ENCODE measurements around the gene UMODL1.

The UMODL1 gene

DNA sequence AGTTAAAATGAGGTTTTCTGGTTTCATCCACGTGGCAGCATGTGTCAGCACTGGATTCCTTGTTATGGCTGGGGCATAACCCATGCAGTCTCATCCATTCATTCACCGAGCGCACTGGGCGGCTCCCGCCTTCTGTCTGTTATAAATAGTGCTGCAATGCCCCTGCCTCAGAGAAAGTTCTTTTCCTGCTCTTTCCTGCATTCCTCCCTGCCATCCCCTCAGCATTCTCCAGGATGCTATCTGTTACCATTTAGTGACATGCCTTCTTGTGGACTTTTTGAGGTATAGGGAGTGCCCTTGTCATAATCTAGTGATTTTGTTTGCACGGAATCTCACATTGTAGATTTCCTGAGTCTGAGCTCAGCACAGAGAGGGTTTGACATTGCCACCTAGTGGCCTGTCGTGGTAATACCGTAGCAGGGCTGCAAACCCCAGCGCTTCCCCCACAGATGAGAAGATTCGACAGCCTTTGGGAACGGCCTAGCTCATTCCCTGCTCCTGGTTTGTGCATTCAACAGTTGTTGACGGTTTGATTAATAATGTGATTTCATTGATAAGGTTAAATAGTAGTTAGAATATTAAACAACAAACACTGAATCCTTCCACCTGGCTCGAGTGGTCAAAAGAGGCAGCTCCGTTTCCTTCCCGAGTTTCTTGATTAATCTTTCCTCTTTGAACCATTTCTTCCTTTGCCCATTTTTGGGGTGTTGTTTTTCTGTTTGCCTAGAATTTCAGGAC, 46.3 kb downstream of the UMODL1 start:
- DNase-seq (ENCODE audit: low read depth in 2 of 2), result peak; percentile 76 to 85
- no peak overlapping the region for H3K4me3 ChIP-seq (replicated peaks in 1 of 2; ENCODE audit: low read depth in 2 of 2, low read length in 2 of 2)
- TF ChIP-seq, protein P1, sequence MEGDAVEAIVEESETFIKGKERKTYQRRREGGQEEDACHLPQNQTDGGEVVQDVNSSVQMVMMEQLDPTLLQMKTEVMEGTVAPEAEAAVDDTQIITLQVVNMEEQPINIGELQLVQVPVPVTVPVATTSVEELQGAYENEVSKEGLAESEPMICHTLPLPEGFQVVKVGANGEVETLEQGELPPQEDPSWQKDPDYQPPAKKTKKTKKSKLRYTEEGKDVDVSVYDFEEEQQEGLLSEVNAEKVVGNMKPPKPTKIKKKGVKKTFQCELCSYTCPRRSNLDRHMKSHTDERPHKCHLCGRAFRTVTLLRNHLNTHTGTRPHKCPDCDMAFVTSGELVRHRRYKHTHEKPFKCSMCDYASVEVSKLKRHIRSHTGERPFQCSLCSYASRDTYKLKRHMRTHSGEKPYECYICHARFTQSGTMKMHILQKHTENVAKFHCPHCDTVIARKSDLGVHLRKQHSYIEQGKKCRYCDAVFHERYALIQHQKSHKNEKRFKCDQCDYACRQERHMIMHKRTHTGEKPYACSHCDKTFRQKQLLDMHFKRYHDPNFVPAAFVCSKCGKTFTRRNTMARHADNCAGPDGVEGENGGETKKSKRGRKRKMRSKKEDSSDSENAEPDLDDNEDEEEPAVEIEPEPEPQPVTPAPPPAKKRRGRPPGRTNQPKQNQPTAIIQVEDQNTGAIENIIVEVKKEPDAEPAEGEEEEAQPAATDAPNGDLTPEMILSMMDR (IDR thresholded peaks at IDR 0.05; ENCODE audit: low read depth, low read length), result peak; percentile 86

DNA sequence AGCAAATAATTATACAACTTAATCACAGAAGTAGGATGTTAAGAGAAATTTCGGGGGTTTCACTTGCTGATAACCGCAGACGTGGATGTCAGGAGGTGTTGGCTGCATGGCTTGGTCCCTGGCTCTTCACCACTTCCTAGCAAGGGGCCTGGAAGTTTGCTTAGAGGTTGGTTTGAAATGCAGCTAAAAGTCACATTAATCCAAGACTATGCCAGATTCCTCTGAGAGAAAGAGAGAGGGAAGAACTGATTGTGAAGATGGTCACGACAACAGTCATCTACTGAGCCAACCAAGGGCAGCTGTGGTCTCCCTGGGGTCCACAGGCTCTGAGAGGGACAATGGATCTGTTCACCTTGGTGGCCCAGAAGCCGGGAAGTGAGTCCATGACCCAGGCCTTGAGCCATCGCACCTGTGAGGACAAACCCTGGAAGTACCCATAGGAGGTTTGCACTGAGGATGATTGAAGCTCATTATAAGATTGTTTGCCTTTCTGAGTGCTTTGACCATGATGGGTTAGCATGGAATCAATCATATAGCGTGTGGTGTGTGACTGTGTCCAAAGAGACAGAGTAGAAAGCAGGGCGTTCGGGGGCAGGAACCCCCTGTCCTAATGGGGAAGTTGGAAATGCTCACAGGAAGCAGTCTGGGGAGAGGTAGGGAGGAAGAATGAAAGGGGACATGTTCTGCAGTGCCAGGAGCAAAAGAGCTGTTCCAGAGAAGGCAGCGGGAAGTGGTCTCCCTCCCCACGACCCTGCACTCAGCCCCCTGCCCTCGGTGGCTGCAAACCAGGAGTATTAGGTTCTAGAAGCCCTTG, 47.1 kb downstream of the UMODL1 start:
- no peak overlapping the region for H3K4me3 ChIP-seq (replicated peaks in 1 of 2; ENCODE audit: low read depth in 2 of 2, low read length in 2 of 2)
- TF ChIP-seq, protein P1 (IDR thresholded peaks at IDR 0.05; ENCODE audit: low read depth, low read length), result no peak
- no peak for DNase-seq (ENCODE audit: low read depth in 2 of 2)

DNA sequence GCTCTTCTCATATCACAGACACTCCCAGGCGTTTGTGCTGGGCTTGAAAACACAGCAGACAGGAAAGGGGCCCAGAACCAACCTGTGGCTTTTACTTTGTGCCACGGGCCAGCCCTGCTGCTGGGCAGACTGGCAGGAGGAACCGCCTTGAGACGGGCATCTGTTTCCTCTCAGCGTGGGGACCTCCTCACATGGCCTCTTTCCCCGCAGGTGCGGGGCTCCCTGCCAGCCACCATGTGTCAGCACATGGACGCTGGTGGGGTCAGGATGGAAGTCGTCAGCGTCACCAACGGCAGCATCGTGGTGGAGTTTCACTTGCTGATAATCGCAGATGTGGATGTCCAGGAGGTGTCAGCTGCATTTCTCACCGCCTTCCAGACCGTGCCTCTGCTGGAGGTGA, 47.8 kb downstream of the UMODL1 start:
- no peak for DNase-seq (ENCODE audit: low read depth in 2 of 2)
- H3K4me3 ChIP-seq (replicated peaks in 1 of 2; ENCODE audit: low read depth in 2 of 2, low read length in 2 of 2), result no peak overlapping the region

DNA sequence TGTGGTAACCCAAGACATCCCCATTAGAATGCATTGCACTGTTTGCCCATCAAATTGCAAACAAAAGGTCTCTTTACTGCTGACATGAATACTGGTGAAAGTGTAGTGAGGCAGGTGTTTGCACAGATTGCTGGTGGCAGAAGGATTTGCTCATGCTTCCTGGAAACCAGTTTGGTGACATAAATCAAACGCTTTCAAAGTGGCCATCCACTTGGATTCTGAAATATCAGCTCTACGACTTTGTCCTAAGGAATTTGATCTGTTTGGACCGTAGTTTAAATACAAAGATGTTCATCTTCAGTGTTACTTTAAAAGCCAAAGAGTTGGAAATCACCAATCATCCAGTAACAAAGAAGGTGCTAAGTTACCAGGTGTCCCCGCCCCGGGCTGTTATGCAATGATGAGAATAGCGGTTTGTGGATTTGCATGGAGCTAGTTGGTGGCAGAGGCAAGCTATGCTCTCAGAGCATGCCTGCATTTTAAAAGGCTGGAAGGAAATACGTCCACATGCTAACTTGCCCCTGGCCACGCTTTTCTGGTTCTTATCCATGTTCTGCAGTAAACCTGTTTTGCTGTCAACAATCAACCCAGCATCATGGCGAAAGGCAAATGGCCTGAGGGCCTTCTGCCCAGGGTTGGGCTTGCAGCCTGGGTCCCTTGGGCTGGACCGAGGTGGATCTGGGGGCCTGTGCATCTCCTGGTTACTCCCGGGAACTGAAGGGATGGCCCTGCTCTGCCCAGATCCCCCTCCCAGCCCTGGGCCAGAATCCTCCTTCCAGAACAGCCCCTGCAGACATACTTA, 49.2 kb downstream of the UMODL1 start:
- no peak for DNase-seq (ENCODE audit: low read depth in 2 of 2)
- TF ChIP-seq, protein P1 (IDR thresholded peaks at IDR 0.05; ENCODE audit: low read depth, low read length), result no peak
- H3K4me3 ChIP-seq (replicated peaks in 1 of 2; ENCODE audit: low read depth in 2 of 2, low read length in 2 of 2), result no peak overlapping the region

More for the DNA sequence above, 47.8 kb downstream of the UMODL1 start:
- TF ChIP-seq, protein P1 (IDR thresholded peaks at IDR 0.05; ENCODE audit: low read depth, low read length), result no peak

DNA sequence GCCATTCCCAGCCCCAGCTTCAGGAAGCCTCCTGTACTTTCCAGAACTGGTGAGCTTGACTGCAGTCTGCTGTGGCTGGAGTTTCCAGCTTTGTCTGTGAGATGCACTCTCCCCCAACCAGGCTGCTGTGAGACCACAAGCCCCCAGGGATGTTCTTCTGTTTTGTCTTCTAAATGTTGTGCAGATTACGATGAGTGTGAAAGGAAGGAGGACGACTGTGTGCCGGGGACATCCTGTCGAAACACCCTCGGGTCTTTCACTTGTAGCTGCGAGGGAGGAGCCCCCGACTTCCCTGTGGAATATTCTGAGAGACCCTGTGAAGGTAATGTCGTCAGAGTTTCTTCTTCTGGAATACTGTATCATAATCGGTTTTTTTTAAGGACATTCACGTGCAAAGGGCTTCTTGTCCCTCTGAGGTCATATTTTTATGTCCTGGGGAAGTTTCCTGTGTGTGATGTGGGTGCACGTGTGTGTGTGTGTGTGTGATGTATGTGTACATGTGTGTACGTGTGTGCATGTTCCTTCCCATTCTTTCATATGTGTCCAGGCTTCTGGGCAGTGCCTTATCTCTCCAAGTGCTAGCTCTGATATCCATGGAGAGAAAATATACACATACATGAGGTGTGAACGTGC, 49.9 kb downstream of the UMODL1 start:
- no peak for DNase-seq (ENCODE audit: low read depth in 2 of 2)
- TF ChIP-seq, protein P1 (IDR thresholded peaks at IDR 0.05; ENCODE audit: low read depth, low read length), result no peak
- no peak overlapping the region for H3K4me3 ChIP-seq (replicated peaks in 1 of 2; ENCODE audit: low read depth in 2 of 2, low read length in 2 of 2)

DNA sequence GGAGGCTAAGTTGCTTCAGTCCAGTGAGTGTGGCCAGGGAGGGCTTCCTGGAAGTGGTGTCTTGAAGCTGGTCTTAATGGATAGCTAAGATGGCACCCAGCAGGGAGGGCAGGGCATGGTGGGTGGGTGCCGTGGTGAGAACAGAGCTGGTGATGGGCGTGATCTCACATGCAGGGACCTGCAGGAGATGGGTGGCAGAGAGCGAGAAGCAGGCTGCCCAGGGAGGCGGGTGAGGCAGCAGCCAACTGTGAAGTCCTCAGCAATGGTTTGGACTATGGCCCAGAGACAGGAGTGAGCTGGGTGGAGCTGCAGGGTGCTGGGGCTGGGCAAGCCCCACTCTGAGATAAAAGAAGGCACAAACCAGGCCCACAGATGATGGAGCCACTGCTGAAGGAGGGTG, 50.7 kb downstream of the UMODL1 start:
- DNase-seq (ENCODE audit: low read depth in 2 of 2), result no peak
- H3K4me3 ChIP-seq (replicated peaks in 1 of 2; ENCODE audit: low read depth in 2 of 2, low read length in 2 of 2), result no peak overlapping the region
- TF ChIP-seq, protein P1 (IDR thresholded peaks at IDR 0.05; ENCODE audit: low read depth, low read length), result no peak
